ENCODE measurements around the gene ETV2. TPM values are rescaled to one million over a fixed set of nuclear protein-coding genes. Genes with fewer than 3 reads are reported as not detected.

Gene ETV2
- polyA plus RNA-seq, 1 of the 3 experiments (the other 2 are of a cell fraction) = 1.6 TPM

DNA sequence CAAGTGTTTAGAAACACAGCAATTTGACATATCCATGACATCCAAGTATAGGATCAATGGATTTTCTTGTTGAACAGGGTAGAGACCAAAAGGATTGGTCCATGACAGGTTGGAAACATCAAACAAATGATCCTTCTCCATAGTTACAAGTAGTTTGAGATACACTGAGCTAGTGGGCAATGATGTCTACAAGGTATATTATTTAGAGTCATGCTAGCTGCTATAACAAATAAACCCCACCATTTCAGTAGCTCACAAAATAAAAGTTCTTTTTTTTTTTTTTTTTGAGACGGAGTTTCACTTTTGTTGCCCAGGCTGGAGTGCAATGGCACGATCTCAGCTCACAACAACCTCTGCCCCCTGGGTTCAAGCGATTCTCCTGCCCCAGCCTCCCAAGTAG is 33.9 kb upstream of the ETV2 start:
- H3K27ac ChIP-seq (ENCODE audit: low read depth in 2 of 2, low read length in 1 of 2) = no peak overlapping the region
- WGBS (ENCODE audit: low lambda C conversion rate) = 13% methylated on average over 3 of the region's 3 CpGs
- H3K4me3 ChIP-seq (ENCODE audit: low read depth in 2 of 2, low read length in 1 of 2) = no peak overlapping the region
- CTCF ChIA-PET = interaction anchor here (1.1 to 2.1 kb wide), 3 partner anchors 52 to 97 kb away, joined by 3 to 5 read pairs (median 5); no protein-coding TSS in a partner anchor
- peaks cover 8% of the 10 kb centered on the region; the same call in 1 of the 2 replicates for H3K27me3 ChIP-seq (ENCODE audit: insufficient read depth)
- DNase-seq = no peak
- no peaks in the 10 kb centered on the region for H3K36me3 ChIP-seq (replicated peaks in 1 of 2; ENCODE audit: control insufficient read depth in 1 of 2, insufficient read depth in 2 of 2, low read length in 1 of 2)
- peaks cover 0 to 4% of the 10 kb centered on the region in 2 experiments; a peak in 1 of 4 replicates for H3K4me1 ChIP-seq (ENCODE audit: control insufficient read depth in 1 of 2, insufficient read depth in 2 of 2, low read depth in 1 of 2, low read length in 1 of 2)
- no peak overlapping the region for H3K9ac ChIP-seq
- H3K79me2 ChIP-seq (ENCODE audit: insufficient read depth) = no peaks in the 10 kb centered on the region
- TF ChIP-seq JUND (IDR thresholded peaks at IDR 0.05) = no peak
- TF ChIP-seq, protein P1, sequence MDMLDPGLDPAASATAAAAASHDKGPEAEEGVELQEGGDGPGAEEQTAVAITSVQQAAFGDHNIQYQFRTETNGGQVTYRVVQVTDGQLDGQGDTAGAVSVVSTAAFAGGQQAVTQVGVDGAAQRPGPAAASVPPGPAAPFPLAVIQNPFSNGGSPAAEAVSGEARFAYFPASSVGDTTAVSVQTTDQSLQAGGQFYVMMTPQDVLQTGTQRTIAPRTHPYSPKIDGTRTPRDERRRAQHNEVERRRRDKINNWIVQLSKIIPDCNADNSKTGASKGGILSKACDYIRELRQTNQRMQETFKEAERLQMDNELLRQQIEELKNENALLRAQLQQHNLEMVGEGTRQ (IDR thresholded peaks at IDR 0.05; ENCODE audit: borderline replicate concordance, low read depth, low read length) = no peak
- TF ChIP-seq SMC3 (IDR thresholded peaks at IDR 0.05; ENCODE audit: low read depth, low read length) = no peak
- no peak for TF ChIP-seq MAX (IDR thresholded peaks at IDR 0.05; ENCODE audit: low read depth)
- no peak for TF ChIP-seq GABPA (IDR thresholded peaks at IDR 0.05; ENCODE audit: low read depth)
- TF ChIP-seq NFIC (IDR thresholded peaks at IDR 0.05; ENCODE audit: borderline replicate concordance) = no peak
- TF ChIP-seq TCF12 (IDR thresholded peaks at IDR 0.05) = no peak
- no peak for TF ChIP-seq FOXM1 (IDR thresholded peaks at IDR 0.05; ENCODE audit: low read depth)
- no peak for TF ChIP-seq RAD21 (IDR thresholded peaks at IDR 0.05; ENCODE audit: low read length)
- no peak for TF ChIP-seq NRF1 (IDR thresholded peaks at IDR 0.05; ENCODE audit: low read depth, low read length)
- TF ChIP-seq, protein P2, sequence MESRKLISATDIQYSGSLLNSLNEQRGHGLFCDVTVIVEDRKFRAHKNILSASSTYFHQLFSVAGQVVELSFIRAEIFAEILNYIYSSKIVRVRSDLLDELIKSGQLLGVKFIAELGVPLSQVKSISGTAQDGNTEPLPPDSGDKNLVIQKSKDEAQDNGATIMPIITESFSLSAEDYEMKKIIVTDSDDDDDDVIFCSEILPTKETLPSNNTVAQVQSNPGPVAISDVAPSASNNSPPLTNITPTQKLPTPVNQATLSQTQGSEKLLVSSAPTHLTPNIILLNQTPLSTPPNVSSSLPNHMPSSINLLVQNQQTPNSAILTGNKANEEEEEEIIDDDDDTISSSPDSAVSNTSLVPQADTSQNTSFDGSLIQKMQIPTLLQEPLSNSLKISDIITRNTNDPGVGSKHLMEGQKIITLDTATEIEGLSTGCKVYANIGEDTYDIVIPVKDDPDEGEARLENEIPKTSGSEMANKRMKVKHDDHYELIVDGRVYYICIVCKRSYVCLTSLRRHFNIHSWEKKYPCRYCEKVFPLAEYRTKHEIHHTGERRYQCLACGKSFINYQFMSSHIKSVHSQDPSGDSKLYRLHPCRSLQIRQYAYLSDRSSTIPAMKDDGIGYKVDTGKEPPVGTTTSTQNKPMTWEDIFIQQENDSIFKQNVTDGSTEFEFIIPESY (IDR thresholded peaks at IDR 0.05; ENCODE audit: borderline replicate concordance, low read depth) = no peak
- TF ChIP-seq POLR2AphosphoS5 (IDR thresholded peaks at IDR 0.05; ENCODE audit: low read depth, low read length) = no peak
- TF ChIP-seq MXI1 (IDR thresholded peaks at IDR 0.05; ENCODE audit: low read depth, low read length) = no peak
- POLR2A ChIA-PET = no interaction called here
- no peak overlapping the region for H2AFZ ChIP-seq (ENCODE audit: low read depth)
- H3K9me3 ChIP-seq = 0 out of 2 replicates have a peak, but pooled peaks cover 4% of the 10 kb centered on the region
- no peak overlapping the region for H3K4me2 ChIP-seq
- H4K20me1 ChIP-seq (ENCODE audit: insufficient read depth) = no peaks in the 10 kb centered on the region
- no peaks in the 10 kb centered on the region for H3K9me2 ChIP-seq
- H3F3A ChIP-seq (replicated peaks; ENCODE audit: insufficient read depth) = no peaks in the 10 kb centered on the region

DNA sequence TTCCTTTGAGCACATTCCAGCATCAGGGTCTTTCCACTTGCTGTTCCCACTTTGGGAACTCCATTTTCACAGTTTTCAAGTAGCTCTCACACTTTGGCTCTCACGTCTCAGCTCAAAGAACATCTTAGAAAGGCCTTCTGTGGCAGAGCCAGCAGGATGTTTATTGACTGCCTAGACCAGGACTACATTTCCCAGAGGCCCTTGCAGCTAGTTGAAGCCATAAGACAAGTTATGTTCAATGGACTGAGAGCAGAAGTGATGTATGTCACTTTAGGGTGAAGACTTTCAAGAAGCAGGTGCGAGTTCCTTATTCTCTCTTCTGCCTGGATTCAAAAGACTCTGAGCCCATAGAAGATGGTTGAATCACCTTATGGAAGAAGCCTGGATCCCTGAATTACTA is 33.3 kb upstream of the ETV2 start:
- CTCF ChIA-PET = interaction anchor here (0.6 to 2.1 kb wide), 4 partner anchors 52 to 280 kb away, joined by 3 to 5 read pairs (median 4); no protein-coding TSS in a partner anchor

More for the DNA sequence above, 33.3 kb upstream of the ETV2 start:
- H4K20me1 ChIP-seq (ENCODE audit: insufficient read depth) = no peaks in the 10 kb centered on the region
- no peak overlapping the region for H2AFZ ChIP-seq (ENCODE audit: low read depth)
- H3K27ac ChIP-seq (ENCODE audit: low read depth in 2 of 2, low read length in 1 of 2) = no peak overlapping the region
- no peaks in the 10 kb centered on the region for H3F3A ChIP-seq (replicated peaks; ENCODE audit: insufficient read depth)
- 0 out of 2 replicates have a peak, but pooled peaks cover 4% of the 10 kb centered on the region for H3K9me3 ChIP-seq
- WGBS (ENCODE audit: low lambda C conversion rate) = 0% methylated on average over 2 of the region's 2 CpGs
- no peak overlapping the region for H3K9ac ChIP-seq
- no peaks in the 10 kb centered on the region for H3K36me3 ChIP-seq (replicated peaks in 1 of 2; ENCODE audit: control insufficient read depth in 1 of 2, insufficient read depth in 2 of 2, low read length in 1 of 2)
- H3K4me3 ChIP-seq (ENCODE audit: low read depth in 2 of 2, low read length in 1 of 2) = no peak overlapping the region
- peaks cover 2% of the 10 kb centered on the region; the same call in 1 of the 2 replicates for H3K27me3 ChIP-seq (ENCODE audit: insufficient read depth)
- POLR2A ChIA-PET = no interaction called here
- H3K4me2 ChIP-seq = no peak overlapping the region
- H3K79me2 ChIP-seq (ENCODE audit: insufficient read depth) = no peaks in the 10 kb centered on the region
- H3K4me1 ChIP-seq (ENCODE audit: control insufficient read depth in 1 of 2, insufficient read depth in 2 of 2, low read depth in 1 of 2, low read length in 1 of 2) = peaks cover 0 to 9% of the 10 kb centered on the region in 2 experiments; a peak in 1 of 4 replicates
- H3K9me2 ChIP-seq = no peaks in the 10 kb centered on the region
- no peak for DNase-seq
- TF ChIP-seq, protein P3, sequence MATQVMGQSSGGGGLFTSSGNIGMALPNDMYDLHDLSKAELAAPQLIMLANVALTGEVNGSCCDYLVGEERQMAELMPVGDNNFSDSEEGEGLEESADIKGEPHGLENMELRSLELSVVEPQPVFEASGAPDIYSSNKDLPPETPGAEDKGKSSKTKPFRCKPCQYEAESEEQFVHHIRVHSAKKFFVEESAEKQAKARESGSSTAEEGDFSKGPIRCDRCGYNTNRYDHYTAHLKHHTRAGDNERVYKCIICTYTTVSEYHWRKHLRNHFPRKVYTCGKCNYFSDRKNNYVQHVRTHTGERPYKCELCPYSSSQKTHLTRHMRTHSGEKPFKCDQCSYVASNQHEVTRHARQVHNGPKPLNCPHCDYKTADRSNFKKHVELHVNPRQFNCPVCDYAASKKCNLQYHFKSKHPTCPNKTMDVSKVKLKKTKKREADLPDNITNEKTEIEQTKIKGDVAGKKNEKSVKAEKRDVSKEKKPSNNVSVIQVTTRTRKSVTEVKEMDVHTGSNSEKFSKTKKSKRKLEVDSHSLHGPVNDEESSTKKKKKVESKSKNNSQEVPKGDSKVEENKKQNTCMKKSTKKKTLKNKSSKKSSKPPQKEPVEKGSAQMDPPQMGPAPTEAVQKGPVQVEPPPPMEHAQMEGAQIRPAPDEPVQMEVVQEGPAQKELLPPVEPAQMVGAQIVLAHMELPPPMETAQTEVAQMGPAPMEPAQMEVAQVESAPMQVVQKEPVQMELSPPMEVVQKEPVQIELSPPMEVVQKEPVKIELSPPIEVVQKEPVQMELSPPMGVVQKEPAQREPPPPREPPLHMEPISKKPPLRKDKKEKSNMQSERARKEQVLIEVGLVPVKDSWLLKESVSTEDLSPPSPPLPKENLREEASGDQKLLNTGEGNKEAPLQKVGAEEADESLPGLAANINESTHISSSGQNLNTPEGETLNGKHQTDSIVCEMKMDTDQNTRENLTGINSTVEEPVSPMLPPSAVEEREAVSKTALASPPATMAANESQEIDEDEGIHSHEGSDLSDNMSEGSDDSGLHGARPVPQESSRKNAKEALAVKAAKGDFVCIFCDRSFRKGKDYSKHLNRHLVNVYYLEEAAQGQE (IDR thresholded peaks at IDR 0.05; ENCODE audit: low read depth, low read length) = no peak
- TF ChIP-seq CHD2 (IDR thresholded peaks at IDR 0.05; ENCODE audit: low read length, partially characterized antibody) = no peak
- no peak for TF ChIP-seq MXI1 (IDR thresholded peaks at IDR 0.05; ENCODE audit: low read depth, low read length)
- TF ChIP-seq NRF1 (IDR thresholded peaks at IDR 0.05; ENCODE audit: low read depth, low read length) = no peak
- no peak for TF ChIP-seq TCF12 (IDR thresholded peaks at IDR 0.05)
- no peak for TF ChIP-seq MEF2A (IDR thresholded peaks at IDR 0.05; ENCODE audit: borderline replicate concordance, low read depth)
- TF ChIP-seq RXRA (IDR thresholded peaks at IDR 0.05; ENCODE audit: borderline replicate concordance, low read depth) = no peak
- TF ChIP-seq, protein P4, sequence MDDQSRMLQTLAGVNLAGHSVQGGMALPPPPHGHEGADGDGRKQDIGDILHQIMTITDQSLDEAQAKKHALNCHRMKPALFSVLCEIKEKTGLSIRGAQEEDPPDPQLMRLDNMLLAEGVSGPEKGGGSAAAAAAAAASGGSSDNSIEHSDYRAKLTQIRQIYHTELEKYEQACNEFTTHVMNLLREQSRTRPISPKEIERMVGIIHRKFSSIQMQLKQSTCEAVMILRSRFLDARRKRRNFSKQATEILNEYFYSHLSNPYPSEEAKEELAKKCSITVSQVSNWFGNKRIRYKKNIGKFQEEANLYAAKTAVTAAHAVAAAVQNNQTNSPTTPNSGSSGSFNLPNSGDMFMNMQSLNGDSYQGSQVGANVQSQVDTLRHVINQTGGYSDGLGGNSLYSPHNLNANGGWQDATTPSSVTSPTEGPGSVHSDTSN (IDR thresholded peaks at IDR 0.05) = no peak
- no peak for TF ChIP-seq SIN3A (IDR thresholded peaks at IDR 0.05; ENCODE audit: borderline replicate concordance, low read depth, low read length)
- no peak for TF ChIP-seq MAX (IDR thresholded peaks at IDR 0.05; ENCODE audit: low read depth)
- no peak for TF ChIP-seq NFIC (IDR thresholded peaks at IDR 0.05; ENCODE audit: borderline replicate concordance)
- TF ChIP-seq YY1 (IDR thresholded peaks at IDR 0.05; ENCODE audit: low read depth) = no peak
- TF ChIP-seq FOXM1 (IDR thresholded peaks at IDR 0.05; ENCODE audit: low read depth) = no peak
- no peak for TF ChIP-seq SMC3 (IDR thresholded peaks at IDR 0.05; ENCODE audit: low read depth, low read length)

All from SK-N-SH (cell line).